ENCODE results near the gene HPCAL1.
A peak's percentile ranks its signal among the peaks of the same experiment; 100 is the strongest.

The HPCAL1 gene

GRCh38 chr2:10411557-10411956 lies 108.9 kb downstream of the HPCAL1 start:
- CTCF ChIA-PET, result interaction anchor here (0.6 to 1.0 kb wide), 2 partner anchors 269 to 339 kb away, joined by 3 to 4 read pairs; no protein-coding TSS in a partner anchor
- no peak for DNase-seq (ENCODE audit: low spot score)
- POLR2A ChIA-PET (ENCODE audit: low non-redundant PET), result no interaction called here
- TF ChIP-seq, protein P1, sequence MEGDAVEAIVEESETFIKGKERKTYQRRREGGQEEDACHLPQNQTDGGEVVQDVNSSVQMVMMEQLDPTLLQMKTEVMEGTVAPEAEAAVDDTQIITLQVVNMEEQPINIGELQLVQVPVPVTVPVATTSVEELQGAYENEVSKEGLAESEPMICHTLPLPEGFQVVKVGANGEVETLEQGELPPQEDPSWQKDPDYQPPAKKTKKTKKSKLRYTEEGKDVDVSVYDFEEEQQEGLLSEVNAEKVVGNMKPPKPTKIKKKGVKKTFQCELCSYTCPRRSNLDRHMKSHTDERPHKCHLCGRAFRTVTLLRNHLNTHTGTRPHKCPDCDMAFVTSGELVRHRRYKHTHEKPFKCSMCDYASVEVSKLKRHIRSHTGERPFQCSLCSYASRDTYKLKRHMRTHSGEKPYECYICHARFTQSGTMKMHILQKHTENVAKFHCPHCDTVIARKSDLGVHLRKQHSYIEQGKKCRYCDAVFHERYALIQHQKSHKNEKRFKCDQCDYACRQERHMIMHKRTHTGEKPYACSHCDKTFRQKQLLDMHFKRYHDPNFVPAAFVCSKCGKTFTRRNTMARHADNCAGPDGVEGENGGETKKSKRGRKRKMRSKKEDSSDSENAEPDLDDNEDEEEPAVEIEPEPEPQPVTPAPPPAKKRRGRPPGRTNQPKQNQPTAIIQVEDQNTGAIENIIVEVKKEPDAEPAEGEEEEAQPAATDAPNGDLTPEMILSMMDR (conservative IDR thresholded peaks at IDR 0.05; ENCODE audit: low read depth), result no peak
- peak overlapping the region; percentile 18; the same call in 1 of the 2 replicates for H3K27ac ChIP-seq

DNA sequence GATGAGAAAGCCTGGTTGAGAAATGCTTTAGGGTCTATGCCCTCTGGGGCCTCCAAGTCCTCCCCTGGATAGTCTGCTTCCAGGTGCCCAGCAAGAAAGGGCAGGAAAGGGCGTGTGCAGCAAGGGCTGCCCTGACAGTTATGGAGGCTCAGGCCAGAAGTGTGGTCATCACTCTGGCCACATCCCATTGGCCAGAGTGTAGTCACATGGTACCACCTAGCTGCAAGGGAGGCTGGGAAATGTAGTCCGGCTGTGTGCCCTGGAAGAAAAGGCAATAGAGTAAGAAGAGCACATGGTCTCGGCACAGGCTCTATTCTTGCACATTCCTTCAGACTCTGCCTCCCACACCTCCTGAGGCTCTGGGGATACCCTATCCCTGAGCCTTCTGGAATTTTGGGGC lies 109.7 kb downstream of the HPCAL1 start:
- peak overlapping the region; percentile 18; the same call in 1 of the 2 replicates for H3K27ac ChIP-seq
- CTCF ChIA-PET, result interaction anchor here (1.0 kb wide), 1 partner anchor 271 kb away, joined by 6 read pairs; no protein-coding TSS in a partner anchor
- peak; percentile 59 for DNase-seq (ENCODE audit: low spot score)
- TF ChIP-seq, protein P1 (conservative IDR thresholded peaks at IDR 0.05; ENCODE audit: low read depth), result no peak
- POLR2A ChIA-PET (ENCODE audit: low non-redundant PET), result no interaction called here

DNA sequence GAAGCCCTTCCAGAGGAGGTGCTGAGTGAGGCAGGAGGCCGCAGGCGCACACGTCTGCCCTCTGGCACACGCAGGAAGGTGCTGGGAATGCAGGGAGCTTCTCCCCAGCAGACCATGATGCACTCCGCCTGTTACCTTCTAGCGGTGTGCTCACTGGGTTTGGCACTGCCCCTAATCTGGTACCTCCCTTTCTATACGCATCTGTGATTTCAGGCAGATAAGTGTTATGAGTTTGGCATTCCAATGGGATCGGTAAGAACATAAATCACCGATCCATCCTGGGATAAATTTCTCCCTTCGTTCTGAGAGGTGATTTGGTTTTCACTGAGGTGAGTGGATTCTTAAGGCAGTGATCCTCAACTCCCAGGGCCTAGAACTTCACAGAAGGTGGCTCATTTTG lies 110.8 kb downstream of the HPCAL1 start:
- POLR2A ChIA-PET (ENCODE audit: low non-redundant PET), result no interaction called here
- TF ChIP-seq, protein P1 (conservative IDR thresholded peaks at IDR 0.05; ENCODE audit: low read depth), result no peak
- DNase-seq (ENCODE audit: low spot score), result no peak
- CTCF ChIA-PET, result interaction anchor here (1.0 to 1.3 kb wide), 2 partner anchors 159 to 273 kb away, joined by 4 to 6 read pairs; no protein-coding TSS in a partner anchor
- peak overlapping the region; percentile 47 for H3K27ac ChIP-seq

GRCh38 chr2:10413991-10414451 lies 111.3 kb downstream of the HPCAL1 start:
- peak overlapping the region; percentile 47 for H3K27ac ChIP-seq
- TF ChIP-seq, protein P1 (conservative IDR thresholded peaks at IDR 0.05; ENCODE audit: low read depth), result no peak
- ChIA-PET POLR2A (ENCODE audit: low non-redundant PET) (no interaction called here), CTCF (interaction anchor here (1.2 to 1.3 kb wide), 2 partner anchors 21 to 160 kb away, joined by 3 to 4 read pairs; no protein-coding TSS in a partner anchor)
- peak; percentile 61 for DNase-seq (ENCODE audit: low spot score)

GRCh38 chr2:10414591-10414990 lies 111.9 kb downstream of the HPCAL1 start:
- TF ChIP-seq, protein P1 (conservative IDR thresholded peaks at IDR 0.05; ENCODE audit: low read depth), result no peak
- ChIA-PET POLR2A (ENCODE audit: low non-redundant PET) (no interaction called here), CTCF (interaction anchor here (0.6 to 1.3 kb wide), 3 partner anchors 20 to 229 kb away, joined by 3 to 4 read pairs (median 4); no protein-coding TSS in a partner anchor)
- no peak for DNase-seq (ENCODE audit: low spot score)
- 0 out of 2 replicates have a peak overlapping the region, but pooled peaks have one; percentile 4 for H3K27ac ChIP-seq

GRCh38 chr2:10415048-10415447 lies 112.3 kb downstream of the HPCAL1 start:
- POLR2A ChIA-PET (ENCODE audit: low non-redundant PET), result no interaction called here
- TF ChIP-seq, protein P1 (conservative IDR thresholded peaks at IDR 0.05; ENCODE audit: low read depth), result no peak
- DNase-seq (ENCODE audit: low spot score), result no peak
- CTCF ChIA-PET, result interaction anchor here (0.5 to 1.2 kb wide), 3 partner anchors 13 to 230 kb away, joined by 3 to 4 read pairs (median 3); no protein-coding TSS in a partner anchor
- H3K27ac ChIP-seq, result 0 out of 2 replicates have a peak overlapping the region, but pooled peaks have one; percentile 4
